ENCODE measurements around the gene WIPI1. TPM values are rescaled to one million over a fixed set of nuclear protein-coding genes. Genes with fewer than 3 reads are reported as not detected.

The WIPI1 gene
- total RNA-seq, 2 experiments from 2014 or later, result 34.4 to 43.5 TPM

DNA sequence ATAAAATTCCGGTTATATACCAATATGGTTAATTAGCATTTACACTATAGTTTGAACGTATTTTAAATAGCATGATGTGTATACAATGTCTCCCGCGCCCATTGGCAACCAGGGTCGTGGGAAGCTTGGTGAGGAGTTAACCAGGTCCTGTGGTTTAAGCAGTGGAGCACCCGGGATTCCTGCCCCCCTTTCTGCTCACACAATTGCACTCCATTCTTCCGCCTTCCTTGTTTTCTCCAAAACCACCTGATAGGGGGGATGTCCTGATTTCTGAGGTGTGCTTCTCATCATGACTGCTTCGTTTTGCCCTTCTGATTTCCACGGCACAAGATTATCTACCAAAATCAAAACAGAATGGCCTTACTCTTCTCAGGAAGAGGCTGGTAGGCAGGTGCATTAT, 35.8 kb downstream of the WIPI1 start:
- Histone ChIP-seq H3K4me2 (ENCODE audit: low read length) (no peak overlapping the region), H3K9me2 (ENCODE audit: insufficient read depth, low read length) (no peaks in the 10 kb centered on the region), H3K9me3 (ENCODE audit: low read length) (0 out of 2 replicates have a peak, but pooled peaks cover 8% of the 10 kb centered on the region), H3K4me3 (ENCODE audit: low read depth, low read length, poor library complexity, severe bottlenecking) (no peak overlapping the region), H3K27ac (ENCODE audit: low read depth, low read length, poor library complexity, severe bottlenecking) (no peak overlapping the region), H2AFZ (ENCODE audit: low read length) (no peak overlapping the region), H4K20me1 (ENCODE audit: insufficient read depth, low read length) (no peaks in the 10 kb centered on the region), H3K79me2 (ENCODE audit: insufficient read depth, low read depth, low read length) (no peaks in the 10 kb centered on the region), H3K36me3 (ENCODE audit: insufficient read depth, low read length) (no peaks in the 10 kb centered on the region; the same call in 1 of the 2 replicates), H3K4me1 (ENCODE audit: insufficient read depth, low read length, poor library complexity, severe bottlenecking) (no peaks in the 10 kb centered on the region)
- TF ChIP-seq, protein P1, sequence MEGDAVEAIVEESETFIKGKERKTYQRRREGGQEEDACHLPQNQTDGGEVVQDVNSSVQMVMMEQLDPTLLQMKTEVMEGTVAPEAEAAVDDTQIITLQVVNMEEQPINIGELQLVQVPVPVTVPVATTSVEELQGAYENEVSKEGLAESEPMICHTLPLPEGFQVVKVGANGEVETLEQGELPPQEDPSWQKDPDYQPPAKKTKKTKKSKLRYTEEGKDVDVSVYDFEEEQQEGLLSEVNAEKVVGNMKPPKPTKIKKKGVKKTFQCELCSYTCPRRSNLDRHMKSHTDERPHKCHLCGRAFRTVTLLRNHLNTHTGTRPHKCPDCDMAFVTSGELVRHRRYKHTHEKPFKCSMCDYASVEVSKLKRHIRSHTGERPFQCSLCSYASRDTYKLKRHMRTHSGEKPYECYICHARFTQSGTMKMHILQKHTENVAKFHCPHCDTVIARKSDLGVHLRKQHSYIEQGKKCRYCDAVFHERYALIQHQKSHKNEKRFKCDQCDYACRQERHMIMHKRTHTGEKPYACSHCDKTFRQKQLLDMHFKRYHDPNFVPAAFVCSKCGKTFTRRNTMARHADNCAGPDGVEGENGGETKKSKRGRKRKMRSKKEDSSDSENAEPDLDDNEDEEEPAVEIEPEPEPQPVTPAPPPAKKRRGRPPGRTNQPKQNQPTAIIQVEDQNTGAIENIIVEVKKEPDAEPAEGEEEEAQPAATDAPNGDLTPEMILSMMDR (conservative IDR thresholded peaks at IDR 0.05; ENCODE audit: low read length), result no peak
- no peak for TF ChIP-seq EZH2phosphoT487 (IDR thresholded peaks at IDR 0.05; ENCODE audit: borderline replicate concordance, low read depth, low read length)
- POLR2A ChIA-PET, result interaction anchor here (0.7 kb wide), 1 partner anchor 15 kb away, joined by 5 read pairs; no protein-coding TSS in a partner anchor
- no TSS peak for BruUV-seq (replicated peaks)
- CTCF ChIA-PET (ENCODE audit: unreplicated experiment), result no interaction called here
- intact Hi-C loops (cut with micrococcal nuclease; ENCODE audit: unreplicated experiment), result no loop called here
- DNase-seq (ENCODE audit: low spot score), result no peak

DNA sequence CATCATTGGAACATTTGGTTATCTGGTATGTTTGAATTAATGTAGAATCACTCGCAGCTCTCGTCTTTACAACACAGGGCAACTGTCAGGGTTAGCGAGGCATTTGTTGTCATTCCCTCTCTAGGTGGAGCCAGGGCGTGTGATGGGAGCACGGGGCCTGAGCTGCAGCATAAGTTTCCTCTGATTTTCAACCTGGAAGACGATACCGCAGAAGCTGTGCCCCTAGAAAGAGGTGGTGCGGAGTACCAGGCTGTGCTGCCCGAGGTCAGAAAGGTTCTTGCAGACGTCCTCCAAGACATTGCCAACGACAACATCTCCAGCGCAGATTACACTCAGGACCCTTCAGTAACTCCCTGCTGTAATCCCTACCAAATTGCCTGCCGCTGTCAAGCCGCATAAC, 37.2 kb downstream of the WIPI1 start:
- no peak for TF ChIP-seq EZH2phosphoT487 (IDR thresholded peaks at IDR 0.05; ENCODE audit: borderline replicate concordance, low read depth, low read length)
- TF ChIP-seq, protein P1 (conservative IDR thresholded peaks at IDR 0.05; ENCODE audit: low read length), result no peak
- Histone ChIP-seq H3K79me2 (ENCODE audit: insufficient read depth, low read depth, low read length) (no peaks in the 10 kb centered on the region), H3K36me3 (ENCODE audit: insufficient read depth, low read length) (no peaks in the 10 kb centered on the region; the same call in 1 of the 2 replicates), H3K4me2 (ENCODE audit: low read length) (no peak overlapping the region), H3K27ac (ENCODE audit: low read depth, low read length, poor library complexity, severe bottlenecking) (no peak overlapping the region), H2AFZ (ENCODE audit: low read length) (no peak overlapping the region), H3K4me3 (ENCODE audit: low read depth, low read length, poor library complexity, severe bottlenecking) (no peak overlapping the region), H3K9me3 (ENCODE audit: low read length) (peaks cover 11% of the 10 kb centered on the region; the same call in 1 of the 2 replicates), H3K4me1 (ENCODE audit: insufficient read depth, low read length, poor library complexity, severe bottlenecking) (no peaks in the 10 kb centered on the region), H4K20me1 (ENCODE audit: insufficient read depth, low read length) (no peaks in the 10 kb centered on the region), H3K9me2 (ENCODE audit: insufficient read depth, low read length) (no peaks in the 10 kb centered on the region)
- intact Hi-C loops (cut with micrococcal nuclease; ENCODE audit: unreplicated experiment), result no loop called here
- CTCF ChIA-PET (ENCODE audit: unreplicated experiment), result no interaction called here
- no TSS peak for BruUV-seq (replicated peaks)
- no peak for DNase-seq (ENCODE audit: low spot score)
- POLR2A ChIA-PET, result interaction anchor here (0.6 to 0.9 kb wide), 2 partner anchors 21 to 65 kb away, joined by 3 read pairs; no protein-coding TSS in a partner anchor

DNA sequence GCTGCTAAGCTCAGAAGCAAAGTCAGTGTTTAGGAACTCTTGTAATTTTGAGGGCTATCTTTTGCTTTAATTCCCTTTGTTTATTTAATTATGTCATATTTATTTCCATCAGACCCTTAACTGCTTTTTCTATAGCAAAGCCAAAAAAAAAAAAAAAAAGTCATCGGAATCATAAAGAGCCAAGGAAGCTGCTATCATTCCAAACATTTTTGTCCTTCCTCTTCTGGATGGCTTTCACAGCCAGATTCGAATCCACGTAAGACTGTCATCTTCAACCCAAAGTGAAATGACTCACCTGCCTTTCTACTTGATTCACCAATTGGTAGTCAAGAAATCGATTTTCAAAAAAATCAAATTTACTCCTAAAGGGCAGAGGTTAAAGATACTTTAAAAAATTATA, 38.4 kb downstream of the WIPI1 start:
- H3K4me1 ChIP-seq (ENCODE audit: insufficient read depth, low read length, poor library complexity, severe bottlenecking), result peaks cover 5% of the 10 kb centered on the region
- H3K9me2 ChIP-seq (ENCODE audit: insufficient read depth, low read length), result no peaks in the 10 kb centered on the region
- no peaks in the 10 kb centered on the region; the same call in 1 of the 2 replicates for H3K36me3 ChIP-seq (ENCODE audit: insufficient read depth, low read length)
- no peak for DNase-seq (ENCODE audit: low spot score)
- H3K9me3 ChIP-seq (ENCODE audit: low read length), result peaks cover 16% of the 10 kb centered on the region; the same call in 1 of the 2 replicates
- no peaks in the 10 kb centered on the region for H4K20me1 ChIP-seq (ENCODE audit: insufficient read depth, low read length)
- no peak overlapping the region for H3K4me2 ChIP-seq (ENCODE audit: low read length)
- no peak for TF ChIP-seq EZH2phosphoT487 (IDR thresholded peaks at IDR 0.05; ENCODE audit: borderline replicate concordance, low read depth, low read length)
- TF ChIP-seq, protein P1 (conservative IDR thresholded peaks at IDR 0.05; ENCODE audit: low read length), result no peak
- no TSS peak for BruUV-seq (replicated peaks)
- ChIA-PET CTCF (ENCODE audit: unreplicated experiment) (interaction anchor here (1.2 kb wide), 1 partner anchor 13 kb away, joined by 5 read pairs; no protein-coding TSS in a partner anchor), POLR2A (interaction anchor here (0.6 to 0.7 kb wide), 5 partner anchors 28 to 808 kb away, joined by 3 to 4 read pairs (median 3); no protein-coding TSS in a partner anchor)
- intact Hi-C loops (cut with micrococcal nuclease; ENCODE audit: unreplicated experiment), result no loop called here
- no peak overlapping the region for H3K27ac ChIP-seq (ENCODE audit: low read depth, low read length, poor library complexity, severe bottlenecking)
- H2AFZ ChIP-seq (ENCODE audit: low read length), result no peak overlapping the region
- H3K4me3 ChIP-seq (ENCODE audit: low read depth, low read length, poor library complexity, severe bottlenecking), result no peak overlapping the region
- H3K79me2 ChIP-seq (ENCODE audit: insufficient read depth, low read depth, low read length), result no peaks in the 10 kb centered on the region

All from OCI-LY7 (cell line).